GM21367 (cell line): ENCODE data around the gene FBXL14.

Source experiments
- ATAC-seq: cut with Tn5 transposase; IDR thresholded peaks from one replicate; pipeline ENCODE4 v1.9.1; 2021; ENCODE audit not compliant: unreplicated experiment

Gene FBXL14

GRCh38 chr12:1593174-1594005 is 991 bp downstream of the FBXL14 start:
- ATAC-seq = peak; percentile 18

- ATAC-seq = no peak
These were observed 1.8 kb downstream of the FBXL14 start for GRCh38 chr12:1592444-1593173.

- no peak for ATAC-seq
These were observed 2.8 kb downstream of the FBXL14 start for GRCh38 chr12:1591543-1591942.

GRCh38 chr12:1591034-1591433 is 3.3 kb downstream of the FBXL14 start:
- no peak for ATAC-seq

GRCh38 chr12:1590221-1590979 is 4.0 kb downstream of the FBXL14 start:
- no peak for ATAC-seq

- no peak for ATAC-seq
These were observed 5.8 kb downstream of the FBXL14 start for GRCh38 chr12:1588575-1588947.

- no peak for ATAC-seq
These were observed 6.3 kb downstream of the FBXL14 start for GRCh38 chr12:1587927-1588574.

GRCh38 chr12:1584326-1584725 is 10.1 kb downstream of the FBXL14 start:
- ATAC-seq = no peak

- peak; percentile 52 for ATAC-seq
These were observed 10.8 kb downstream of the FBXL14 start for GRCh38 chr12:1583421-1584078.

GRCh38 chr12:1582709-1583050 is 11.7 kb downstream of the FBXL14 start:
- ATAC-seq = no peak

- no peak for ATAC-seq
These were observed 12.2 kb downstream of the FBXL14 start for GRCh38 chr12:1581973-1582708.

- no peak for ATAC-seq
These were observed 13.9 kb downstream of the FBXL14 start for GRCh38 chr12:1580526-1580925.

- ATAC-seq = no peak
These were observed 14.5 kb downstream of the FBXL14 start for GRCh38 chr12:1579651-1580435.

- ATAC-seq = no peak
These were observed 17.8 kb downstream of the FBXL14 start for GRCh38 chr12:1576410-1577241.

- ATAC-seq = no peak
These were observed 18.7 kb downstream of the FBXL14 start for GRCh38 chr12:1575408-1576401.

GRCh38 chr12:1574865-1575259 is 19.5 kb downstream of the FBXL14 start:
- no peak for ATAC-seq
